GM19035 (cell line): ENCODE measurements around the gene CSTPP1.
A peak's percentile ranks its signal among the peaks of the same experiment; 100 is the strongest.
"Not testable (repeated sequence)": the region's sequence is repeated elsewhere in the genome, so short reads cannot be mapped to it uniquely, and the experiment has no call there.

Source experiments
- ATAC-seq: cut with Tn5 transposase; IDR thresholded peaks from one replicate; pipeline ENCODE4 v1.9.1; 2021; ENCODE audit not compliant: unreplicated experiment

Gene CSTPP1

GRCh38 chr11:47177846-47178245, 241.3 kb downstream of the CSTPP1 start:
- no peak for ATAC-seq

- no peak for ATAC-seq
Observed at GRCh38 chr11:47178316-47178715, 241.8 kb downstream of the CSTPP1 start.

- no peak for ATAC-seq
Observed at GRCh38 chr11:47178737-47179654, 242.4 kb downstream of the CSTPP1 start.

GRCh38 chr11:47179655-47179991, 243.1 kb downstream of the CSTPP1 start:
- no peak for ATAC-seq

- ATAC-seq, result no peak
Observed at GRCh38 chr11:47180006-47180787, 243.6 kb downstream of the CSTPP1 start.

GRCh38 chr11:47181271-47181670, 244.7 kb downstream of the CSTPP1 start:
- no peak for ATAC-seq

- ATAC-seq, result no peak
Observed at GRCh38 chr11:47182380-47182779, 245.8 kb downstream of the CSTPP1 start.

- ATAC-seq, result no peak
Observed at GRCh38 chr11:47183031-47183856, 246.7 kb downstream of the CSTPP1 start.

- ATAC-seq, result no peak
Observed at GRCh38 chr11:47183969-47184368, 247.4 kb downstream of the CSTPP1 start.

GRCh38 chr11:47184711-47185304, 248.2 kb downstream of the CSTPP1 start:
- no peak for ATAC-seq

GRCh38 chr11:47185305-47186075, 248.9 kb downstream of the CSTPP1 start:
- ATAC-seq, result peak; percentile 24

GRCh38 chr11:47186076-47186699, 249.6 kb downstream of the CSTPP1 start, which contains the start of gene PACSIN3:
TSS of gene PACSIN3 (minus strand) at chr11:47186434. CDS start at chr11:47182727, 3,707 bp downstream.
- ATAC-seq, result peak; percentile 68

GRCh38 chr11:47186700-47187695, 250.4 kb downstream of the CSTPP1 start:
- ATAC-seq, result peak; percentile 28

GRCh38 chr11:47187723-47188122, 251.2 kb downstream of the CSTPP1 start:
- ATAC-seq, result no peak

GRCh38 chr11:47188259-47188658, 251.7 kb downstream of the CSTPP1 start:
- ATAC-seq, result no peak

- ATAC-seq, result no peak
Observed at GRCh38 chr11:47189100-47189834, 252.7 kb downstream of the CSTPP1 start.

GRCh38 chr11:47191137-47191536, 254.6 kb downstream of the CSTPP1 start:
- ATAC-seq, result not testable (repeated sequence)

GRCh38 chr11:47192111-47192510, 255.6 kb downstream of the CSTPP1 start:
- no peak for ATAC-seq
